Cardiac fibroblast (primary cell): ENCODE results near the gene DIS3L2.

Source experiments
- DNase-seq, 2 donors: peaks; one replicate each; pipeline versions ENCODE4 v3.0.0 to v3.0.0-alpha.2; 2010; ENCODE audit warnings: low read depth in 2 of 2
- H3K4me3 ChIP-seq, 2 donors: replicated peaks in 1 of 2; 1 replicate in 1 of 2; 2 replicates in 1 of 2; pipeline ENCODE4 v1.5.1; 2011; ENCODE audit warnings: low read depth in 2 of 2, low read length in 2 of 2, mild to moderate bottlenecking in 2 of 2, moderate library complexity in 1 of 2
- TF ChIP-seq, protein P1 (sequence below): IDR thresholded peaks from one replicate; pipeline ENCODE4 v1.5.1; 2011; ENCODE audit warnings: low read depth, mild to moderate bottlenecking, low read length, inconsistent platforms

The DIS3L2 gene

DNA sequence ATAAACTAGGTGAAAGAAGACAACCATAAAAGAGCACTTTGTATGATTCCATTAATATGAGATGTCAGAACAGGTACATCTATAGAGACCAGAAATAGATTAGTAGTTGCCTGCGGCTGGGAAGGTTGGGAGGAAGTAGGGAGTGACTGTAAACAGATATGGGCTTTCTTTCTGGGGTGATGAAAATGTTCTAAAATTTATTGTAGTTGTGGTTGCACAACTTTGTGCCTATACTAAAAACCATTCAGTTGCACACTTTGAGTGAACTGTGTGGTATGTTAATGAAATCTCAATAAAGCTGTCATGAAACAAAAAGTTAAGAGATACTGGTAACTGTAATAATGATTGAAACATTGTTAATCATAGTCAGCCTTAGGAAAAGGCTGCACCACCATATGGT, 264.4 kb downstream of the DIS3L2 start:
- no peak overlapping the region for H3K4me3 ChIP-seq
- TF ChIP-seq, protein P1, sequence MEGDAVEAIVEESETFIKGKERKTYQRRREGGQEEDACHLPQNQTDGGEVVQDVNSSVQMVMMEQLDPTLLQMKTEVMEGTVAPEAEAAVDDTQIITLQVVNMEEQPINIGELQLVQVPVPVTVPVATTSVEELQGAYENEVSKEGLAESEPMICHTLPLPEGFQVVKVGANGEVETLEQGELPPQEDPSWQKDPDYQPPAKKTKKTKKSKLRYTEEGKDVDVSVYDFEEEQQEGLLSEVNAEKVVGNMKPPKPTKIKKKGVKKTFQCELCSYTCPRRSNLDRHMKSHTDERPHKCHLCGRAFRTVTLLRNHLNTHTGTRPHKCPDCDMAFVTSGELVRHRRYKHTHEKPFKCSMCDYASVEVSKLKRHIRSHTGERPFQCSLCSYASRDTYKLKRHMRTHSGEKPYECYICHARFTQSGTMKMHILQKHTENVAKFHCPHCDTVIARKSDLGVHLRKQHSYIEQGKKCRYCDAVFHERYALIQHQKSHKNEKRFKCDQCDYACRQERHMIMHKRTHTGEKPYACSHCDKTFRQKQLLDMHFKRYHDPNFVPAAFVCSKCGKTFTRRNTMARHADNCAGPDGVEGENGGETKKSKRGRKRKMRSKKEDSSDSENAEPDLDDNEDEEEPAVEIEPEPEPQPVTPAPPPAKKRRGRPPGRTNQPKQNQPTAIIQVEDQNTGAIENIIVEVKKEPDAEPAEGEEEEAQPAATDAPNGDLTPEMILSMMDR = no peak
- DNase-seq = no peak

DNA sequence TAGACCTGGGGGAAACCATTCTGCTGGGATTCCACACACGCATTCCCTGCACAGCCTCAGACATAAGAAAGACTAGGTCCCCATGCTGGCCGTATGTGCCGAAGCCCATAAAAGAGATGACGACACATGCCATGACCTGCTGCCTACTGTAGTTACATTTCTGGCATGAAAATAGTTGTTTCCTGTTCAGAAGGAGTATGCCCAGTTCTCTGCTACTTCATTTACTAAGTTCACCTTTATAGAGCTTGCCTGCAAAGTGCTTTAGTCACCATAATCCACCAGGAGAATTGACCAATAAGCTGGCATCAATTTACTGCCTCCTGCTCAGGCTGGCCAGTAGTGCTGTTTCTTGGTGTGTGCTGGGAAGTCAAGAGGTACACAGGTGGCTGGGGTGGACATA, 266.8 kb downstream of the DIS3L2 start:
- H3K4me3 ChIP-seq = no peak overlapping the region
- no peak for DNase-seq
- TF ChIP-seq, protein P1 = no peak

DNA sequence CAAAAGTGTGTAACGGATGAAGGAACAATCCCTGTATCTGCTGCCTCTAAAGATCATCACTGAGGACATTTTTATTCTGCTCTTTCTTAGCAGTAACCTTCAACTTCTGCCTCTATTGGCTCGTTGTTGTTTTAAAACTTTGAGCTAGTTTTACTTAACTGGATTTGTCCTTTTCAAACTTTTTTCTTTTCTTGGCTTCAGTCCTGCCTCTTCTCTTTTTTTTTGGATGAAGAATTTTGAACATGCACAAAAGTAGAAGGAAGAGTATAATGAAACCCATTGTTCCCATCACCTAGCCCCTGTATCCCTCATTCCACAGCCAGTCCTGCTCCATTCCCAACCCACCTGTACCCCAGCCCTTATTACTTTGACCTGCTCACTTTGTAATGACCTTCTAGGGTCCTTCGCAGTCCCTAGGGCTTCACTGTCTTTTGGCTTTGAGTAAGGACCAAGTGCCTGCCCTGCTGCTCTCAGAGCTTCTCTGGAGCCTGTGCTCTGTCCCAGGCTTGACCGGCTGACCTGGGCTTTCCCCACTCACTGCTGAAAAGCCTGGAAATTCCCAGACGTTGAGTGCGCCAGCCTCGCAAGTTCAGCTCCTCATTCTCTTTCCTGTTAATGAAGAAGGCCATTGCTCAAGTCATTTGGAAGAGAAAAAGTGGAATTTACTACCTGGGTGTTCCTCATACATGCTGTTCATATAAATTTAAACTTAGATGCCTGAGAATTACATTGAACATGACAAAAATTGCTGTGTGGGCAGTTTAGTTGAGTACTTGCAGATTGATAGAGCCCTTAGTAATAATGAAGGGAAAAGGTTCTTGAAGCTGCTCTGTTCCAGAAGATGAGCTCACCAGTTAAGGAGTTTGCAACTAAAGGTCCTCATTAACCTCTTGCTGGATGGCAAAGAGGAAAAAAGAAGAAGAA, 267.7 kb downstream of the DIS3L2 start:
- peak; percentile 29 to 69 for DNase-seq
- TF ChIP-seq, protein P1 = no peak
- H3K4me3 ChIP-seq = no peak overlapping the region

DNA sequence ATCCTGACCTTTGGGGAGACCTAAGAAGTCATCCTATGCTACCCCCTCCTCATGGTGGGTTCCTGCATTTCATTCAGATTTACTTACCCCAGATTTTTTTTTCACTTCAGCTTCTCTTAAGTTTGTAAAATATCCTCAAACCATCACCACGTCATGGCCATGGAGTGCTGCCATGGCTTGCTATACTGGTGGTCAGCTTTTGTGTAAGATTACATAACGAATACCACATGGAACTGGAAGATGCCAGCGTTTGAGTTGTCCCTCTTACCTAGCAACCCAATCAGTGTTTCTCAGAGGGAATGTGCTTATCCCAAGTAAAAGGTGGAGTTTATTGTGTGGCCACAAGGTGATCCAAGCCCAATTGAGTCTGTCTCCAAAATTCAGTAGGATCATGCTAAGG, 268.4 kb downstream of the DIS3L2 start:
- DNase-seq = peak; percentile 14 to 17
- TF ChIP-seq, protein P1 = no peak
- H3K4me3 ChIP-seq = no peak overlapping the region

DNA sequence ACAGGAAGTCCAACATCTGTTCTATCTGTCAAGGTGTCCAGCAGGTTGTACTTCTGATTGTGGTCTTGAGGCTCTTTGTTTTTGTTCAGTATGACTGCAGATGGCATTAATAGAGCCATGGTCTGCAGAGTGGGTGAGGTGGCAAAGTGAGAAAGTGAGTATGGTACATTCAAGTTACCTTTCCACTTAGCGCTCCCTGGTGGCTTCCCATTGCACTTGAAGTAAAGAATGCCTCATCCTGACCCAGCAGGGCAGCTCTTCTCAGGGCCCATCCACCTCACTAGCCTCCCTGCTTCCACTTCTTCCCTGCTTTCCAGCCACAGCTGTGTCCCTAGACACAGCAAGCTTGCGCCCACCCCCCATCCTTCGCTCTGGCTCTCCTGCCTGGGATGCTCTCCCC, 269.0 kb downstream of the DIS3L2 start:
- TF ChIP-seq, protein P1 = no peak
- no peak overlapping the region for H3K4me3 ChIP-seq
- peak; percentile 10 to 31 for DNase-seq

DNA sequence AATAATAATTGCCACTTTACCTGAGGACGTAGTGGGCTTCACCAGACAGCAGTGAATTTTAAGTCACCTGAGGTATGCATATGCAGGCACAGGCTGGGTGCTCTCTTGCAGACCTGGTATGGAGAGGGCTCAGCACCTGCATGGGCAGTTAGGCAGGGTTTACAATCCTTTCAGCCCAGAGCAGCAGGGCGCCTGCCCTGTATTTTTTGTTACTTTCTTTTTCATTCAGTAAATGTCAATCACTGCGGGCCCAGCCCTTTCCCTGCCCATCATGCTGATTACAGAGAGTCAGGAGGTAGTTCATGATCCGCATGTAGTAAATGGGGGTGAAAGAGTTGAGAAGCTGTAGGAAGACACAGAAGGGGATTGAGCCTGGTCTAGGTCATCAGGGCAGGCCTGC, 270.0 kb downstream of the DIS3L2 start:
- no peak overlapping the region for H3K4me3 ChIP-seq
- TF ChIP-seq, protein P1 = no peak
- no peak for DNase-seq
